H1 (cell line): Measurements from ENCODE around the gene RIN3. TPM values are rescaled to one million over a fixed set of nuclear protein-coding genes. Genes with fewer than 3 reads are reported as not detected.

Experiments
- CTCF ChIA-PET: fragments of 300-600 bp; sonication (Branson Sonifier 250); formaldehyde crosslinking; loops from one replicate; lab custom pipeline; 2021; ENCODE audit not compliant: partially characterized antibody; lab: Charles Lee
- POLR2A ChIA-PET: fragments of 300-600 bp; sonication (Branson Sonifier 250); formaldehyde crosslinking; loops from one replicate; lab custom pipeline; 2021; ENCODE audit warnings: inconsistent platforms; ENCODE audit not compliant: partially characterized antibody; lab: Charles Lee
- DNase-seq, 2 experiments: peaks; one replicate each; pipeline versions ENCODE4 v3.0.0 to v3.0.0-alpha.2; 2010 to 2022; ENCODE audit warnings: low spot score in 2 of 2, low read depth in 1 of 2, mixed read lengths in 1 of 2
- FAIRE-seq: peaks from 2 replicates; lab custom pipeline; 2011; peaks lifted over from hg19 to GRCh38; lab: Jason Lieb, UNC
- H2AFZ ChIP-seq: 2 replicates; pipeline ENCODE4 v1.8.1; 2012; ENCODE audit warnings: low read length, inconsistent platforms
- H2AK5ac ChIP-seq: 2 replicates; pipeline ENCODE4 v1.6.1; 2013; ENCODE audit warnings: low read depth, low read length
- H2BK120ac ChIP-seq: replicated peaks from 2 replicates; pipeline ENCODE3; 2013; ENCODE audit warnings: low read depth, low read length, inconsistent platforms
- H2BK12ac ChIP-seq: 2 replicates; pipeline ENCODE4 v1.6.1; 2013; ENCODE audit warnings: low read depth, low read length
- H2BK15ac ChIP-seq: 2 replicates; pipeline ENCODE4 v1.6.1; 2013; ENCODE audit warnings: low read length
- H2BK20ac ChIP-seq: 2 replicates; pipeline ENCODE4 v1.6.1; 2013; ENCODE audit warnings: low read length
- H2BK5ac ChIP-seq: 2 replicates; pipeline ENCODE4 v1.6.1; 2013; ENCODE audit warnings: low read depth, low read length
- H3K14ac ChIP-seq: 2 replicates; pipeline ENCODE4 v1.6.1; 2013; ENCODE audit warnings: inconsistent platforms; ENCODE audit not compliant: insufficient read length
- H3K18ac ChIP-seq: 2 replicates; pipeline ENCODE4 v1.6.1; 2013; ENCODE audit warnings: low read length; ENCODE audit errors: extremely low read depth
- H3K23ac ChIP-seq: 2 replicates; pipeline ENCODE4 v1.6.1; 2013; ENCODE audit warnings: inconsistent platforms; ENCODE audit not compliant: insufficient read length
- H3K23me2 ChIP-seq: 2 replicates; pipeline ENCODE4 v1.6.1; 2013; ENCODE audit warnings: low read depth, low read length
- H3K27ac ChIP-seq: 2 replicates; pipeline ENCODE4 v1.6.1; 2011; ENCODE audit warnings: low read depth, low read length, inconsistent platforms
- H3K27me3 ChIP-seq, 4 experiments: replicated peaks in 1 of 4; 1 replicate in 1 of 4; 2 replicates in 3 of 4; pipeline versions ENCODE4 v1.6.1 to v1.8.1; 2011 to 2013; ENCODE audit warnings: low read length in 3 of 4, mild to moderate bottlenecking in 3 of 4, inconsistent platforms in 2 of 4, mixed read lengths in 2 of 4, moderate library complexity in 1 of 4; ENCODE audit not compliant: control insufficient read depth in 3 of 4, insufficient read depth in 3 of 4; ENCODE audit errors: extremely low read depth in 1 of 4
- H3K36me3 ChIP-seq, 4 experiments: 2 replicates each; pipeline versions ENCODE4 v1.6.1 to v1.8.1; 2011 to 2013; ENCODE audit warnings: mild to moderate bottlenecking in 4 of 4, low read length in 3 of 4, moderate library complexity in 2 of 4, control low read depth in 1 of 4, inconsistent platforms in 1 of 4; ENCODE audit not compliant: insufficient read depth in 4 of 4, control insufficient read depth in 2 of 4
- H3K4ac ChIP-seq: replicated peaks from 2 replicates; pipeline ENCODE3; 2013; ENCODE audit warnings: low read length, low read depth, mixed read lengths, inconsistent platforms; ENCODE audit not compliant: insufficient read length
- H3K4me1 ChIP-seq, 4 experiments: replicated peaks in 1 of 4; 1 replicate in 1 of 4; 2 replicates in 3 of 4; pipeline versions ENCODE4 v1.6.1 to v1.8.1; 2011 to 2013; ENCODE audit warnings: low read length in 3 of 4, inconsistent platforms in 2 of 4, mixed read lengths in 1 of 4; ENCODE audit not compliant: insufficient read depth in 4 of 4, control insufficient read depth in 3 of 4
- H3K4me2 ChIP-seq, 2 experiments: 2 replicates each; pipeline versions ENCODE4 v1.6.1 to v1.8.1; 2011 to 2013; ENCODE audit warnings: low read depth in 2 of 2, low read length in 2 of 2, control low read depth in 1 of 2, inconsistent platforms in 1 of 2, mild to moderate bottlenecking in 1 of 2; ENCODE audit not compliant: insufficient read depth in 1 of 2
- H3K4me3 ChIP-seq, 4 experiments: fragments of 200-600, 300-600 bp in 1 of 4; sonication (generic), shearing (Covaris generic), sonication (Bioruptor Twin) in 1 of 4; 2 replicates each; pipeline versions ENCODE4 v1.5.1 to v1.8.1; 2011 to 2016; ENCODE audit warnings: low read length in 4 of 4, low read depth in 3 of 4, control low read depth in 2 of 4, inconsistent platforms in 2 of 4, mild to moderate bottlenecking in 2 of 4, mixed read lengths in 1 of 4, moderate library complexity in 1 of 4; ENCODE audit not compliant: insufficient read depth in 2 of 4; ENCODE audit errors: extremely low read depth in 1 of 4
- H3K56ac ChIP-seq: replicated peaks from 2 replicates; pipeline ENCODE3; 2013; ENCODE audit warnings: low read depth, mild to moderate bottlenecking, mixed read lengths, low read length, inconsistent platforms; ENCODE audit not compliant: insufficient read length
- H3K79me1 ChIP-seq: 2 replicates; pipeline ENCODE4 v1.6.1; 2013; ENCODE audit warnings: low read depth, low read length, control low read depth
- H3K79me2 ChIP-seq, 2 experiments: 2 replicates each; pipeline versions ENCODE4 v1.6.1 to v1.8.1; 2012 to 2013; ENCODE audit warnings: low read length in 2 of 2, mild to moderate bottlenecking in 2 of 2, inconsistent platforms in 1 of 2; ENCODE audit not compliant: insufficient read depth in 2 of 2, control insufficient read depth in 1 of 2
- H3K9ac ChIP-seq, 4 experiments: replicated peaks in 1 of 4; 1 replicate in 1 of 4; 2 replicates in 3 of 4; pipeline versions ENCODE4 v1.6.1 to v1.8.1; 2011 to 2013; ENCODE audit warnings: low read depth in 3 of 4, low read length in 3 of 4, control low read depth in 2 of 4, mild to moderate bottlenecking in 2 of 4, moderate library complexity in 2 of 4, inconsistent platforms in 1 of 4; ENCODE audit errors: extremely low read depth in 1 of 4
- H3K9me3 ChIP-seq, 2 experiments: 2 replicates each; pipeline versions ENCODE4 v1.6.1 to v1.8.1; 2012 to 2013; ENCODE audit warnings: mild to moderate bottlenecking in 2 of 2, moderate library complexity in 2 of 2, control low read depth in 1 of 2, inconsistent platforms in 1 of 2, low read depth in 1 of 2, low read length in 1 of 2, mixed read lengths in 1 of 2; ENCODE audit not compliant: insufficient read depth in 2 of 2
- H4K20me1 ChIP-seq, 2 experiments: replicated peaks in 1 of 2; 2 replicates each; pipeline versions ENCODE3 to v1.8.1; 2011 to 2013; ENCODE audit warnings: inconsistent platforms in 2 of 2, low read length in 2 of 2, mild to moderate bottlenecking in 1 of 2; ENCODE audit not compliant: insufficient read depth in 2 of 2, control insufficient read depth in 1 of 2
- H4K5ac ChIP-seq: 2 replicates; pipeline ENCODE4 v1.6.1; 2013; ENCODE audit warnings: low read length, low read depth, mixed read lengths, inconsistent platforms; ENCODE audit not compliant: insufficient read length
- H4K8ac ChIP-seq: 2 replicates; pipeline ENCODE4 v1.8.0; 2013; ENCODE audit warnings: mild to moderate bottlenecking, moderate library complexity, low read length, inconsistent platforms; ENCODE audit not compliant: insufficient read depth; ENCODE audit errors: extremely low read depth
- H4K91ac ChIP-seq: replicated peaks from 2 replicates; pipeline ENCODE3; 2013; ENCODE audit warnings: low read length, mixed read lengths, inconsistent platforms; ENCODE audit not compliant: insufficient read length
- CBX8 ChIP-seq: fragments of 300-800, 300-1000 bp; sonication (generic); IDR thresholded peaks from 2 replicates; pipeline ENCODE4 v1.7.1; 2016; ENCODE audit warnings: low read depth, low read length, borderline replicate concordance
- KDM1A ChIP-seq: fragments of 200-600, 300-600 bp; sonication (generic); IDR thresholded peaks from 2 replicates; pipeline ENCODE4 v1.7.1; 2016; ENCODE audit warnings: mild to moderate bottlenecking, low read length, borderline replicate concordance
- SIRT6 ChIP-seq: IDR thresholded peaks from one replicate; pipeline ENCODE4 v1.7.1; 2012; ENCODE audit warnings: low read length, inconsistent platforms
- SIX5 ChIP-seq: IDR thresholded peaks from 2 replicates; pipeline ENCODE4 v1.6.1; 2011; ENCODE audit warnings: mild to moderate bottlenecking, low read depth, low read length
- USF2 ChIP-seq: IDR thresholded peaks from 2 replicates; pipeline ENCODE4 v1.6.1; 2011; ENCODE audit warnings: low read length, improper control_type of control experiment
- WGBS, 2 experiments: shearing (Covaris generic) in 1 of 2; methylation state at CpG; one replicate each; pipeline versions ENCODE4 v1.1.6 to v1.1.7; 2013 to 2015; ENCODE audit warnings: low lambda C conversion rate in 2 of 2, mixed read lengths in 2 of 2, inconsistent platforms in 1 of 2, low coverage in 1 of 2, missing lambda C conversion rate in 1 of 2; ENCODE audit not compliant: insufficient replicate concordance in 2 of 2, insufficient coverage in 1 of 2, insufficient read length in 1 of 2; ENCODE audit errors: extremely low coverage in 1 of 2, missing lambda C conversion rate in 1 of 2; 5-methylcytosine and 5-hydroxymethylcytosine counted together
- polyA plus RNA-seq, 7 experiments: library from polyadenylated mRNA; depleted of rRNA in 3 of 7; stranded (reverse) in 5 of 7; unstranded in 2 of 7; fragments of >200 nt in 5 of 7; fragments of 200-250 nt in 2 of 7; gene quantifications; 1 replicate in 5 of 7; 2 replicates in 1 of 7; 4 replicates in 1 of 7; pipeline versions ENCODE4 v1.2.1 to v1.2.3, GENCODE V29; 2011 to 2013; ENCODE audit warnings: missing spikeins in 2 of 7, mixed read lengths in 2 of 7
- total RNA-seq: library from RNA; stranded (reverse); fragmentation: NEBNext Ultra II Directional; extraction: Animal tissue kit (Norgen Biotek cat#: 25700); gene quantifications from 2 replicates; pipeline ENCODE4 v1.2.1, GENCODE V29; 2021

The RIN3 gene
- total and polyA plus RNA-seq, 2 of the 8 experiments (the other 6 are each of a cell fraction or from before 2014, with no cell fraction given), result 0.59 to 1.5 TPM

DNA sequence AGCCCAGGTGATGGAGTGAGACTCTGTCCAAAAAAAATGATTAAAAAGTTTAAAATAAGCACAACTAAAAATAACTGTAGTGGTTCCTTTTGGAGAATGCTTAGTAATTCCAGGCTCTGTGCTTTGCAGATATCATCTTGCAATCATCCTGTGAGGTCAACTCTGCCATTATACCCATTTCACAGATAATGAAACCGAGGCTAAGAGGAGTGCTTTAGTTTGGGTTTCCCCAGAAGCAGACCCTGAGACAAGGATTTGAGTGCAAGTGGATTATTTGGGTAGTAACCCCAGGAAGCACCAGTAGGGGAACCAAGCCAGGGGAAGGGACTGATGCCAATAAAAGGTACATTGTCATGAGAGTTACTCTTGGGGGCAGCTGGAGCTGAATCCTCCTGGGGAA is 44.7 kb downstream of the RIN3 start:
- Histone ChIP-seq H3K9me3 (no peaks in the 10 kb centered on the region), H3K79me1 (no peaks in the 10 kb centered on the region), H2AFZ (no peak overlapping the region), H3K36me3 (no peaks in the 10 kb centered on the region), H2BK15ac (no peak overlapping the region), H2BK120ac (no peak overlapping the region), H3K9ac (no peak overlapping the region), H3K18ac (no peak overlapping the region), H4K20me1 (no peaks in the 10 kb centered on the region), H3K4me2 (no peak overlapping the region), H4K91ac (no peak overlapping the region), H2BK12ac (no peak overlapping the region), H3K23ac (no peak overlapping the region), H3K14ac (no peak overlapping the region), H3K27me3 (no peaks in the 10 kb centered on the region), H2AK5ac (no peak overlapping the region), H3K4me3 (no peak overlapping the region), H3K56ac (no peak overlapping the region), H2BK5ac (no peak overlapping the region), H3K4ac (no peak overlapping the region), H4K8ac (no peak overlapping the region), H2BK20ac (no peak overlapping the region), H3K27ac (no peak overlapping the region), H4K5ac (no peak overlapping the region), H3K4me1 (no peaks in the 10 kb centered on the region; a peak in 1 of 7 replicates), H3K79me2 (no peaks in the 10 kb centered on the region), H3K23me2 (no peaks in the 10 kb centered on the region)
- no peak for FAIRE-seq
- WGBS, 2 experiments, result 77% methylated on average over 1 of the region's 1 CpG; no CpG with 5 or more reads in 1 of the 2 experiments
- CTCF ChIA-PET, result interaction anchor here (1.2 to 3.1 kb wide), 3 partner anchors 9 to 11 kb away, joined by 3 to 8 read pairs (median 4); no protein-coding TSS in a partner anchor
- POLR2A ChIA-PET, result no interaction called here
- no peak for TF ChIP-seq SIRT6
- no peak for TF ChIP-seq CBX8
- TF ChIP-seq SIX5, result no peak
- no peak for TF ChIP-seq USF2
- peak; percentile 88; the same call in 1 of the 2 replicates for TF ChIP-seq KDM1A
- DNase-seq, result no peak
